Activated CD4-positive, alpha-beta T cell treated with anti-CD3 and anti-CD28 coated beads for 24 hours (primary cell): ENCODE measurements around the gene MAP9.
"Not testable (repeated sequence)": the region's sequence is repeated elsewhere in the genome, so short reads cannot be mapped to it uniquely, and the experiment has no call there.

Experiments used
- DNase-seq, 2 donors: peaks; one replicate each; pipeline ENCODE4 v3.0.0-alpha.2; 2020; ENCODE audit warnings: low read depth in 2 of 2

MAP9 gene

DNA sequence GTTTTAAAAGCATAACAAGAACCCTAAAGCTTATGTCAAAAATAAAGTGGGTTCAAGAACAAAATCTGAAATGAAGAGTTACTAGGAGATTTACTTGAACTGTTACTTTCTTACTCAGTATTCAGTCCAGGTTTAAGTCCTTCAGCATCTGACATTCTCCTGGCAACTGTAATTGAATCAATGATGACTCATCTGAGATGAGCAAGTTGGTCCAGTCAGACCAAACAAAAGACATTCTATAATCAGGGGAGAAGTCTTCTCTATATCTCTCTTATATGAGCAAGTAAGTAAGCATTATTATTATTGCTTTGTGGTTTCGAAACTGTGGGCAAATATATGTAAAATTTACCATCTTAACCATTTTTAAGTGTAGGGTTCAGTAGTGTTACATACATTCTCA lies 34.6 kb downstream of the MAP9 start:
- DNase-seq: no peak

- DNase-seq: no peak
Measured at GRCh38 chr4:155339999-155340398, 36.8 kb downstream of the MAP9 start.

DNA sequence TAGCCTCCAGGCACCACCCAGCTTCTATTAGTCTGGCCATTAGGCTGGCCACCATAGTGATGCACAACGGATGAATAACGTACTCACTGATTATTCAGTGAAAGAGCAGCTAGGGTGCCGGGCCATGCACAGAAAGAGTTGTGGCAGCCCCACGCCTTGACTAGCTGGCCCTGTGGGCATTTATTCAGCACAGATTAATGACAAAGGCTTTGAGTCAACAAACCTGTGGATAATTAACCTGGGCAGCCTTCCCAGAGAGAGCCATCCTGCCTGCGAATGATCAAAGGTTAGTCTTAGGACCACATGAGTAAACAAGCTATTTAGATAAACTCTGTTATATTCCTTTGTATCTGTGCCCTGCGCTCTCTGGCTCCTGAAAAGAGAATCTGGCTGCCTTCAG lies 37.2 kb downstream of the MAP9 start:
- DNase-seq: no peak

DNA sequence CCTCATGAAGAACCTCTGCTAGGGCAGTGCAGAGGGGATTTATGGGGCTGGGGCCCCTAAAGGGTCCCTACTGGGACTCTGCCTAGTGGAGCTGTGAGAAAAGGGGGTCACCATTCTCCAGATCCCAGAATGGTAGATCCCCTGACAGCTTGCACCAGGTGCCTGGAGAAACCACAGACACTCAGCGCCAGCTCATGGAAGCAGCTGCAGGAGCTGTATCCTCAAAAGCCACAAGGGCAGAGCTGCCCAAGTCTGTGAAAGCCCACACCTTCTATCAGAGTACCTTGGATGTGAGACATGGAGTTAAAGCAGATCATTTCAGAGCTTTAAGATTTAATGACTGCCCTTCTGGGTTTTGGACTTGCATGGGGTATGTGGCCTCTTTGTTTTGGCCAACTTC lies 38.6 kb downstream of the MAP9 start:
- no peak for DNase-seq

DNA sequence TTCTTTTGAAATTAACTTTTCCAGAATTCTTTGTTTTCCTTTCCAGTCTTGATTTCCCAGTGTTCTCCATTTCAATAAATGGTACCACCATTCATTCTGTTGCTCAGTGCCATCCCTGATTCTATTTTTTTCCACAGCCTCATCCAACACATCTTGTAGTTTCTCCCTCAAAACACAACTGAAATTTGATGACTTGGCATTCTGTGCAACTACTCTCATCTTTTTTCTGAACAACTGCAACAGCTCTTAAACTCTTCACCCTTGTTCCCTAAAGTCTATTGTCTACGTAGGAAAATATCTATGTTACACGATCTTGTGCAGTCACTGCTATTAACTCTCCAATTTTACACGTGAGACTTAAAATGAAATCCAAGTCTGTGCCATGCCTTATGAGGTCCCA lies 40.5 kb downstream of the MAP9 start:
- DNase-seq: no peak

DNA sequence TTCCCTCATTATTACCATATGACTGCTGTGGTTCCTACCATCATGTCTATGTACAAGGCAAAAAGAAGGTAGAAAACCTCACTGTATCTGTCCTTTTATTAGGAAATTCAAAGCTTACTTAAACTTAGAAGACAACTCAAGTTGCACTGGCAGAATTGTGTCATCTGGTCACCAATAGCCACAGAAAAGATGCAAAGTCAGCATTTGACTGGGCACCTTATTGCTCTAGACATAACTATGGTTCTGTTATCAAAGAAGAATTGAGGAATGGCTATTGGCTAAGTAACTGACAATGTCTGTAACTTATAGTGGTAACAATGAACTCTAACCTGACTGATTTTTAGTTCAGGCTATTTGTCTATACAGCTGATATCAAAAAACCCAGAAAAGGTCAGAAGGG lies 45.3 kb downstream of the MAP9 start:
- no peak for DNase-seq

- DNase-seq: no peak
Measured at GRCh38 chr4:155322782-155323181, 54.0 kb downstream of the MAP9 start.

GRCh38 chr4:155321006-155321405 lies 55.8 kb downstream of the MAP9 start:
- no peak for DNase-seq

DNA sequence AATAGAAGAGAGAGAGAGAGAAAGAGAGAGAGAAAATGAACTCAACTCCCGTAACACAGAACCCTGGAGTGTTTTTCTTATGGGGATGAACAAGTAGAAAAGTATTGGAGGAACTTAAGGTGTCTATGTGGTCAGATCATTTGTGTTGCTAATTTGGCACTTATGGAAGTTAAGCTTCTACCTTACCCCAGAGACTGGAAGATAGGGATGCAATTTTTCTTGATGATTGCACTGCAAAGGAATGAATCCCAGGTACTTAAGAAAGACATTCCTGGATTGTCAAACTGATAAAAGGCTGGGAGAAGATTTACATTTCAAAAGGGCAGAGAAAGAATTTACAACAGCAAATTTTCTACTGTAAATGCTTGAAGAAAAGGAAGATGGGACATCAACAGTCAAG lies 57.2 kb downstream of the MAP9 start:
- no peak for DNase-seq

- not testable (repeated sequence) for DNase-seq
Measured at GRCh38 chr4:155312027-155312426, 64.7 kb downstream of the MAP9 start.

GRCh38 chr4:155307731-155308277 lies 69.0 kb downstream of the MAP9 start:
- DNase-seq: no peak

DNA sequence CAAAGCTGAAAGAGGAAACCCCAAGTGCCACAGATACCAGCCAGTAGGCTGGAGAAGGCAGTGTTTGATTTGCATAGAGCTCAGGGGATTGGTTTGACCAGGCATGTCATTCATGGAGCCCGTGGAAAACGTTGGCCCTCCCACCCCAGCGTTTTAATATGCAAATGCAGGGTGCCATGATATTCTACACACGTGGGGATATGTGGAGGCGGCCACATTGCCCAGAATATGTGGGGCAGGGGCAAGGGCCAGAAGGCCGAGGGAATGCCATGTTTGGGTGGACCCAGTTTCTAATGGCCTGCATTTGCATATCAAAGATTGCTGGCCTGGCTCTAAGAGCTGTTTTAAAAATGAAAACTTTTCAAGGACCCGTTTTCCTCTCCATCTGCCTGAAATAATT lies 71.1 kb downstream of the MAP9 start:
- no peak for DNase-seq

DNA sequence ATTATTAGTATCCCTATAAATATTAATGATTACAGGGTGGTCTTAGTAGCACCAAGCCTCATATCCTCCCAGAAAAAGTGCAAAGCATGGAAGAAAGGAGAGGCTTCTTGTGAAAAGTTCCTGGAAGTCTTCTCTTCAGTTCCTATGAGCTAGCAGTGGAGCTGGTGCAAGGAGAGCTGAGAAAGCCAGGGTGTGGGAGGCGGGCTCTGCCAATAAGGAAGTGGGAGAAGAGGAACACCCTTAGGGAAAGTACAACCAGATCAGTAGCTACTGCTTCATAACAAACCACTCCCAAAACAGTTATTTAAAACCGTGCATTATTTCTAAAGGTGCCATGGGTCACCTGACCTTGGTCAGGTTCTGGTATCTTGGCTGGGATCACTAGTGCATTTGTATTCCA lies 72.4 kb downstream of the MAP9 start:
- DNase-seq: no peak

DNA sequence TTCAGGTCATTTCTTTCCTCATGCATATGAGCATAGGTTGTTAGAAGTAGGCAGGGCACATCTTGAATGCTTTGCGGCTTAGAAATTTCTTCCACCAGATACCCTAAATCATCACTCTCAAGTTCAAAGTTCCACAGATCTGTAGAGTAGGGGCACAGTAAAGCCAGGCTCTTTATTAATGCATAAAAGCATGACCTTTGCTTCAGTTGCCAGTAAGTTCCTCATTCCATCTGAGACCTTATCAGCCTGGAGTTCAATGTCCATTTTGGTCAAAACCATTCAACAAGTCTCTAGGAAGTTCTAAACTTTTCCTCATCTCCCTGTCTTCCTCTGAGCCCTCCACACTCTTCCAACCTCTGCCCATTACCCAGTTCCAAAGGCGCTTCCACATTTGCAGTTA lies 77.7 kb downstream of the MAP9 start:
- no peak for DNase-seq
